ENCODE measurements around the gene SPATA9. TPM values are rescaled to one million over a fixed set of nuclear protein-coding genes. Genes with fewer than 3 reads are reported as not detected.
A peak's percentile ranks its signal among the peaks of the same experiment; 100 is the strongest.

Gene SPATA9
- total and polyA plus RNA-seq, 9 of the 15 experiments (the other 6 are each of a cell fraction or from before 2014, with no cell fraction given), result 0.16 to 5.5 (median 0.39) TPM; not detected in 3

DNA sequence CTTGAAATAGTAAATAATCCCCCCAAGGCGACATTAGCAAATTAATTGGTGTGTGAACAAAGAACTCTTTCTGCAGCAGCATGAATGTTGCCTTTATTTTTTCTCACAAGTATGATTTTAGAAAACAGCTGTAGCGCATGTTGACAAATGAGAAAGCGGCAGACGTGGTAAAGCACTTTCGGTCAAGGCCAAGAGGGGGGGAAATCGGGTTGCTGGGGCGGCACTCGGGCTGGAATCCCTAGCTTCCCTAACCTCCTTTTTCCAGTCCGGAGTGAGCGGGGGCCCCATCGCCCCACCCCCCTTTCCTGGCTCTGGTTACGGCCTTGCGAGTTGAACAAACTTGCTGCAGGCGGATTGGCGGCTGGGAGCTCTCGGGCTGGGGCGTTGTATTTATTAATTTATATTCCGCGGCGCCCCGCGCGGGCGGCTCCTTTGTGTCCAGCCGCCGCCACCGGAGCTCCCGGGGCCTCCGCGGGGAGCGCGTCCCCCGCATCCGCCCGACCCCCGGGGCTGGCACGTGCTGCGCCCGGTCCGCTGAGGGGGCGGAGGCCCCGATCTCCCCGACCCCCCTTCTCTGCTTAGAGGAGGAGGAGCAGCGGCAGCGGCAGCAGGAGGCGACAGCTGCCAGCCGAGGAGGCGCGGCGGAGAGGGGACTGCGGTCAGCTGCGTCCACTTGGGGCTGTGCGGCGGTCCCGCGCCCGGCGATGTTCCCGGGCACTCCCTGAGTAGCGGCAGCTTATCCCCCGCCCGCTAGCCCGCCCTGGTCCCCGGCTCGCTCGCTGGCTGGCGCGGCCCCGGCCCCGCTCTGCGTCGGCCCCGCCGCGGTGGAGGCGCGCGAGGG is 48.2 kb upstream of the SPATA9 start, which contains the start of gene RHOBTB3 (continued):
- TF ChIP-seq, protein P1, sequence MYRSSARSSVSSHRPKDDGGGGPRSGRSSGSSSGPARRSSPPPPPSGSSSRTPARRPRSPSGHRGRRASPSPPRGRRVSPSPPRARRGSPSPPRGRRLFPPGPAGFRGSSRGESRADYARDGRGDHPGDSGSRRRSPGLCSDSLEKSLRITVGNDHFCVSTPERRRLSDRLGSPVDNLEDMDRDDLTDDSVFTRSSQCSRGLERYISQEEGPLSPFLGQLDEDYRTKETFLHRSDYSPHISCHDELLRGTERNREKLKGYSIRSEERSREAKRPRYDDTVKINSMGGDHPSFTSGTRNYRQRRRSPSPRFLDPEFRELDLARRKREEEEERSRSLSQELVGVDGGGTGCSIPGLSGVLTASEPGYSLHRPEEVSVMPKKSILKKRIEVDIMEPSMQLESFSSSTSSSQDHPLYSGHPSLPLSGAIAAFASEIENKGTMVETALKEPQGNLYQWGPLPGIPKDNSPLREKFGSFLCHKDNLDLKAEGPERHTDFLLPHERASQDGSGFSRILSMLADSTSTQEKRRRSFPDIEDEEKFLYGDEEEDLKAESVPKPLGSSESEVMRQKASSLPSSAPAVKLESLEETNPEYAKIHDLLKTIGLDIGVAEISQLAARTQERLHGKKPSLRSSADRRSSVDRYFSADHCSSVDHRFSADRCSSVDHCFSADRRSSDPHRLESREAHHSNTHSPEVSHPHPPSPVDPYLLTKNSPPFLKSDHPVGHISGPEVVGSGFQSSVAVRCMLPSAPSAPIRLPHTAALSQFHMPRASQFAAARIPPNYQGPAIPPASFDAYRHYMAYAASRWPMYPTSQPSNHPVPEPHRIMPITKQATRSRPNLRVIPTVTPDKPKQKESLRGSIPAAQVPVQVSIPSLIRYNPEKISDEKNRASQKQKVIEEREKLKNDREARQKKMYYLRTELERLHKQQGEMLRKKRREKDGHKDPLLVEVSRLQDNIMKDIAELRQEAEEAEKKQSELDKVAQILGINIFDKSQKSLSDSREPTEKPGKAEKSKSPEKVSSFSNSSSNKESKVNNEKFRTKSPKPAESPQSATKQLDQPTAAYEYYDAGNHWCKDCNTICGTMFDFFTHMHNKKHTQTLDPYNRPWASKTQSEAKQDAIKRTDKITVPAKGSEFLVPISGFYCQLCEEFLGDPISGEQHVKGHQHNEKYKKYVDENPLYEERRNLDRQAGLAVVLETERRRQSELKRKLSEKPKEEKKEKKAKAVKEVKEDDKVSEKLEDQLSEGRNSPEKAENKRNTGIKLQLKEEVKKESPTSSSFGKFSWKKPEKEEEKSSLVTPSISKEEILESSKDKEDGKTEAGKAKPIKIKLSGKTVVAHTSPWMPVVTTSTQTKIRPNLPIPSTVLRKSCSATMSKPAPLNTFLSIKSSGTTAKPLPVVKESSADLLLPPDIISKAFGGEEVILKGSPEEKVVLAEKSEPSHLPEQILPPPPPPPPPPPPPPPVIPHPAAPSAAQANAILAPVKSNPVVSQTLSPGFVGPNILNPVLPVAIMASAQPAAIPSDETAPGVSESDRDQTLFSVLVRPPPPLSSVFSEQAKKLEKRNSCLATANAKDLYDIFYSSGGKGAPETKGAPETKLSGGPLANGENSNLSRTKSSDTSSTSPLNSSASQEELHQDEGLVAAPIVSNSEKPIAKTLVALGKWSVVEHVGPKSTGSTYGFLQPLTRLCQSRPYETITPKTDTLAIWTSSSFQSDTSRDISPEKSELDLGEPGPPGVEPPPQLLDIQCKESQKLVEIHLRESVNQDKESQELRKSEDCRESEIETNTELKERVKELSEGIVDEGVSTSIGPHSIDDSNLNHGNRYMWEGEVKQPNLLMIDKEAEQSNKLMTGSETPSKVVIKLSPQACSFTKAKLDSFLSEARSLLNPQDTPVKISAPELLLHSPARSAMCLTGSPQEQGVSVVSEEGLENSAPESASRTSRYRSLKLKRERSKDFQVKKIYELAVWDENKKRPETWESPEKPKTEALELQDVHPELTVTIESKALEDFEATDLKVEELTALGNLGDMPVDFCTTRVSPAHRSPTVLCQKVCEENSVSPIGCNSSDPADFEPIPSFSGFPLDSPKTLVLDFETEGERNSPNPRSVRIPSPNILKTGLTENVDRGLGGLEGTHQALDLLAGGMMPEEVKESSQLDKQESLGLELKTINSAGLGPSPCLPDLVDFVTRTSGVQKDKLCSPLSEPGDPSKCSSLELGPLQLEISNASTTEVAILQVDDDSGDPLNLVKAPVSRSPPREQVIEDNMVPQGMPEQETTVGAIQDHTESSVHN (IDR thresholded peaks at IDR 0.05; ENCODE audit: borderline replicate concordance in 1 of 2, low read depth in 1 of 2), result 0 out of 4 replicates have a peak, but pooled peaks of 1 of the 2 experiments have one; percentile 31
- peak; percentile 30; the same call in 1 of the 2 replicates for TF ChIP-seq ELF4 (CRISPR knock-in tag; IDR thresholded peaks at IDR 0.05)
- TF ChIP-seq, protein P2, sequence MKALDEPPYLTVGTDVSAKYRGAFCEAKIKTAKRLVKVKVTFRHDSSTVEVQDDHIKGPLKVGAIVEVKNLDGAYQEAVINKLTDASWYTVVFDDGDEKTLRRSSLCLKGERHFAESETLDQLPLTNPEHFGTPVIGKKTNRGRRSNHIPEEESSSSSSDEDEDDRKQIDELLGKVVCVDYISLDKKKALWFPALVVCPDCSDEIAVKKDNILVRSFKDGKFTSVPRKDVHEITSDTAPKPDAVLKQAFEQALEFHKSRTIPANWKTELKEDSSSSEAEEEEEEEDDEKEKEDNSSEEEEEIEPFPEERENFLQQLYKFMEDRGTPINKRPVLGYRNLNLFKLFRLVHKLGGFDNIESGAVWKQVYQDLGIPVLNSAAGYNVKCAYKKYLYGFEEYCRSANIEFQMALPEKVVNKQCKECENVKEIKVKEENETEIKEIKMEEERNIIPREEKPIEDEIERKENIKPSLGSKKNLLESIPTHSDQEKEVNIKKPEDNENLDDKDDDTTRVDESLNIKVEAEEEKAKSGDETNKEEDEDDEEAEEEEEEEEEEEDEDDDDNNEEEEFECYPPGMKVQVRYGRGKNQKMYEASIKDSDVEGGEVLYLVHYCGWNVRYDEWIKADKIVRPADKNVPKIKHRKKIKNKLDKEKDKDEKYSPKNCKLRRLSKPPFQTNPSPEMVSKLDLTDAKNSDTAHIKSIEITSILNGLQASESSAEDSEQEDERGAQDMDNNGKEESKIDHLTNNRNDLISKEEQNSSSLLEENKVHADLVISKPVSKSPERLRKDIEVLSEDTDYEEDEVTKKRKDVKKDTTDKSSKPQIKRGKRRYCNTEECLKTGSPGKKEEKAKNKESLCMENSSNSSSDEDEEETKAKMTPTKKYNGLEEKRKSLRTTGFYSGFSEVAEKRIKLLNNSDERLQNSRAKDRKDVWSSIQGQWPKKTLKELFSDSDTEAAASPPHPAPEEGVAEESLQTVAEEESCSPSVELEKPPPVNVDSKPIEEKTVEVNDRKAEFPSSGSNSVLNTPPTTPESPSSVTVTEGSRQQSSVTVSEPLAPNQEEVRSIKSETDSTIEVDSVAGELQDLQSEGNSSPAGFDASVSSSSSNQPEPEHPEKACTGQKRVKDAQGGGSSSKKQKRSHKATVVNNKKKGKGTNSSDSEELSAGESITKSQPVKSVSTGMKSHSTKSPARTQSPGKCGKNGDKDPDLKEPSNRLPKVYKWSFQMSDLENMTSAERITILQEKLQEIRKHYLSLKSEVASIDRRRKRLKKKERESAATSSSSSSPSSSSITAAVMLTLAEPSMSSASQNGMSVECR (CRISPR knock-in tag; IDR thresholded peaks at IDR 0.05), result peak; percentile 38; the same call in 1 of the 2 replicates
- TF ChIP-seq, protein P3, sequence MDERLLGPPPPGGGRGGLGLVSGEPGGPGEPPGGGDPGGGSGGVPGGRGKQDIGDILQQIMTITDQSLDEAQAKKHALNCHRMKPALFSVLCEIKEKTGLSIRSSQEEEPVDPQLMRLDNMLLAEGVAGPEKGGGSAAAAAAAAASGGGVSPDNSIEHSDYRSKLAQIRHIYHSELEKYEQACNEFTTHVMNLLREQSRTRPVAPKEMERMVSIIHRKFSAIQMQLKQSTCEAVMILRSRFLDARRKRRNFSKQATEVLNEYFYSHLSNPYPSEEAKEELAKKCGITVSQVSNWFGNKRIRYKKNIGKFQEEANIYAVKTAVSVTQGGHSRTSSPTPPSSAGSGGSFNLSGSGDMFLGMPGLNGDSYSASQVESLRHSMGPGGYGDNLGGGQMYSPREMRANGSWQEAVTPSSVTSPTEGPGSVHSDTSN (CRISPR knock-in tag; IDR thresholded peaks at IDR 0.05; ENCODE audit: low read depth), result no peak
- TF ChIP-seq, protein P3 (tag; conservative IDR thresholded peaks at IDR 0.05; ENCODE audit: low read depth), result peak; percentile 42; the same call in 1 of the 2 replicates
- TF ChIP-seq MYBL2 (IDR thresholded peaks at IDR 0.05; ENCODE audit: low read depth), result no peak
- TF ChIP-seq MYBL2 (CRISPR knock-in tag; IDR thresholded peaks at IDR 0.05; ENCODE audit: borderline replicate concordance), result no peak
- TF ChIP-seq SMC3 (conservative IDR thresholded peaks at IDR 0.05; ENCODE audit: insufficient read depth, low read depth, low read length), result no peak
- peak in 1 of 2 experiments; percentile 41; a peak in 1 of 4 replicates for TF ChIP-seq TBL1XR1 (IDR thresholded peaks at IDR 0.05; ENCODE audit: low read length in 2 of 2)
- peak; percentile 39; the same call in 1 of the 2 replicates for TF ChIP-seq MEF2A (IDR thresholded peaks at IDR 0.05; ENCODE audit: control insufficient read depth, low read depth, low read length)
